Measurements from ENCODE around the gene NTM. TPM values are rescaled to one million over a fixed set of nuclear protein-coding genes. Genes with fewer than 3 reads are reported as not detected.

Gene NTM
- total RNA-seq, 2 donors from 2014 or later: not detected

DNA sequence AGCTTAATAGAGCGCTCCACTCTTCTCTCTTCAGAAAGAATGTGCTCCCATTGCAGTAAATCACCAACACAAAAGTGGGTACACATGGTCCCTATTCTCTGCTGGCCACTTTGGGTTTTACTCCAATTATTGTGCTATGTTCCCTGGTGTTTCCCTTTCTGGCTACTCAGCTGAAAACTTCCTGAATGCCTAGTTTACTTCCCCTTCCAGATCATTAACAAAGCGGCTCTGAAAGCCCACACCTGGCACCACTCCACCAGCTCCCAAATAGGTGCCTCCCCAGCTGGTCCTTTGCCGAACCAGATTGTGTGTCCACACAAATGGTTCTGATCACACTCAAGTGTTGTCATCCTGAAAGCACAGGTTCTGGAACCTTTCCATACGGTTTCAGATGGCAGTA is 443.7 kb downstream of the NTM start:
- ATAC-seq (ENCODE audit: insufficient number of reproducible peaks, low FRiP score, low read depth) (no peak), DNase-seq (ENCODE audit: low spot score) (no peak)
- Histone ChIP-seq H3K27me3 (replicated peaks; ENCODE audit: insufficient read depth) (no peaks in the 10 kb centered on the region), H3K4me1 (ENCODE audit: control insufficient read depth in 1 of 2, low read depth in 2 of 2) (no peaks in the 10 kb centered on the region), H3K9me3 (no peaks in the 10 kb centered on the region), H3K27ac (no peak overlapping the region), H3K4me3 (no peak overlapping the region), H3K36me3 (no peaks in the 10 kb centered on the region)
- TF ChIP-seq, protein P1, sequence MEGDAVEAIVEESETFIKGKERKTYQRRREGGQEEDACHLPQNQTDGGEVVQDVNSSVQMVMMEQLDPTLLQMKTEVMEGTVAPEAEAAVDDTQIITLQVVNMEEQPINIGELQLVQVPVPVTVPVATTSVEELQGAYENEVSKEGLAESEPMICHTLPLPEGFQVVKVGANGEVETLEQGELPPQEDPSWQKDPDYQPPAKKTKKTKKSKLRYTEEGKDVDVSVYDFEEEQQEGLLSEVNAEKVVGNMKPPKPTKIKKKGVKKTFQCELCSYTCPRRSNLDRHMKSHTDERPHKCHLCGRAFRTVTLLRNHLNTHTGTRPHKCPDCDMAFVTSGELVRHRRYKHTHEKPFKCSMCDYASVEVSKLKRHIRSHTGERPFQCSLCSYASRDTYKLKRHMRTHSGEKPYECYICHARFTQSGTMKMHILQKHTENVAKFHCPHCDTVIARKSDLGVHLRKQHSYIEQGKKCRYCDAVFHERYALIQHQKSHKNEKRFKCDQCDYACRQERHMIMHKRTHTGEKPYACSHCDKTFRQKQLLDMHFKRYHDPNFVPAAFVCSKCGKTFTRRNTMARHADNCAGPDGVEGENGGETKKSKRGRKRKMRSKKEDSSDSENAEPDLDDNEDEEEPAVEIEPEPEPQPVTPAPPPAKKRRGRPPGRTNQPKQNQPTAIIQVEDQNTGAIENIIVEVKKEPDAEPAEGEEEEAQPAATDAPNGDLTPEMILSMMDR (IDR thresholded peaks at IDR 0.05): no peak

GRCh38 chr11:131815590-131815989 is 445.2 kb downstream of the NTM start:
- TF ChIP-seq, protein P1 (IDR thresholded peaks at IDR 0.05): no peak
- H3K27me3 ChIP-seq (replicated peaks; ENCODE audit: insufficient read depth): no peaks in the 10 kb centered on the region
- DNase-seq (ENCODE audit: low spot score) (no peak), ATAC-seq (ENCODE audit: insufficient number of reproducible peaks, low FRiP score, low read depth) (no peak)
- H3K4me1 ChIP-seq (ENCODE audit: control insufficient read depth in 1 of 2, low read depth in 2 of 2): no peaks in the 10 kb centered on the region
- no peaks in the 10 kb centered on the region for H3K36me3 ChIP-seq
- H3K27ac ChIP-seq: no peak overlapping the region
- no peak overlapping the region for H3K4me3 ChIP-seq
- H3K9me3 ChIP-seq: no peaks in the 10 kb centered on the region

- no peaks in the 10 kb centered on the region for H3K9me3 ChIP-seq
- DNase-seq (ENCODE audit: low spot score): no peak
- no peak overlapping the region for H3K4me3 ChIP-seq
- no peaks in the 10 kb centered on the region for H3K36me3 ChIP-seq
- TF ChIP-seq, protein P1 (IDR thresholded peaks at IDR 0.05): no peak
- no peaks in the 10 kb centered on the region for H3K27me3 ChIP-seq (replicated peaks; ENCODE audit: insufficient read depth)
- H3K4me1 ChIP-seq (ENCODE audit: control insufficient read depth in 1 of 2, low read depth in 2 of 2): no peaks in the 10 kb centered on the region
- H3K27ac ChIP-seq: no peak overlapping the region
- ATAC-seq (ENCODE audit: insufficient number of reproducible peaks, low FRiP score, low read depth): no peak
Measured at GRCh38 chr11:131816051-131816450, 445.6 kb downstream of the NTM start.

- H3K4me1 ChIP-seq (ENCODE audit: control insufficient read depth in 1 of 2, low read depth in 2 of 2): no peaks in the 10 kb centered on the region
Measured at GRCh38 chr11:131817687-131818188, 447.3 kb downstream of the NTM start.

GRCh38 chr11:131819865-131820264 is 449.4 kb downstream of the NTM start:
- DNase-seq (ENCODE audit: low spot score): no peak

More at GRCh38 chr11:131817687-131818188, 447.3 kb downstream of the NTM start:
- DNase-seq (ENCODE audit: low spot score) (no peak), ATAC-seq (ENCODE audit: insufficient number of reproducible peaks, low FRiP score, low read depth) (no peak)
- H3K4me3 ChIP-seq: no peak overlapping the region
- no peaks in the 10 kb centered on the region for H3K36me3 ChIP-seq
- no peaks in the 10 kb centered on the region for H3K9me3 ChIP-seq
- TF ChIP-seq, protein P1 (IDR thresholded peaks at IDR 0.05): no peak
- H3K27ac ChIP-seq: no peak overlapping the region
- H3K27me3 ChIP-seq (replicated peaks; ENCODE audit: insufficient read depth): no peaks in the 10 kb centered on the region

More at GRCh38 chr11:131819865-131820264, 449.4 kb downstream of the NTM start:
- ATAC-seq (ENCODE audit: insufficient number of reproducible peaks, low FRiP score, low read depth): no peak
- Histone ChIP-seq H3K4me3 (no peak overlapping the region), H3K9me3 (no peaks in the 10 kb centered on the region), H3K4me1 (ENCODE audit: control insufficient read depth in 1 of 2, low read depth in 2 of 2) (no peaks in the 10 kb centered on the region), H3K36me3 (no peaks in the 10 kb centered on the region), H3K27me3 (replicated peaks; ENCODE audit: insufficient read depth) (no peaks in the 10 kb centered on the region), H3K27ac (no peak overlapping the region)
- TF ChIP-seq, protein P1 (IDR thresholded peaks at IDR 0.05): no peak
